Measurements from ENCODE around the gene C1orf159. TPM values are rescaled to one million over a fixed set of nuclear protein-coding genes. Genes with fewer than 3 reads are reported as not detected.

Gene C1orf159
- total and polyA plus RNA-seq, 7 donors = 6.6 to 25.3 (median 8.2) TPM

- TF ChIP-seq POLR2A (IDR thresholded peaks at IDR 0.05) (peak in 1 of 2 donors; percentile 23), CTCF (IDR thresholded peaks at IDR 0.05) (no peak)
- H3K4me3 ChIP-seq = no peak overlapping the region
- intact Hi-C loops (cut with DNase I) = no loop called here
- no peaks in the 10 kb centered on the region for H3K36me3 ChIP-seq
- H3K27me3 ChIP-seq = peaks cover 0 to 5% (median 0%) of the 10 kb centered on the region in 3 donors
- peak overlapping the region in 1 of 4 donors; percentile 14 for H3K27ac ChIP-seq
- no peaks in the 10 kb centered on the region for H3K9me3 ChIP-seq
- WGBS, 2 donors = 19 to 65% methylated on average over 43 of the region's 43 CpGs
- no peak for DNase-seq
- H3K4me1 ChIP-seq = no peaks in the 10 kb centered on the region
Measured at GRCh38 chr1:1130206-1131120, 14.6 kb upstream of the C1orf159 start.

DNA sequence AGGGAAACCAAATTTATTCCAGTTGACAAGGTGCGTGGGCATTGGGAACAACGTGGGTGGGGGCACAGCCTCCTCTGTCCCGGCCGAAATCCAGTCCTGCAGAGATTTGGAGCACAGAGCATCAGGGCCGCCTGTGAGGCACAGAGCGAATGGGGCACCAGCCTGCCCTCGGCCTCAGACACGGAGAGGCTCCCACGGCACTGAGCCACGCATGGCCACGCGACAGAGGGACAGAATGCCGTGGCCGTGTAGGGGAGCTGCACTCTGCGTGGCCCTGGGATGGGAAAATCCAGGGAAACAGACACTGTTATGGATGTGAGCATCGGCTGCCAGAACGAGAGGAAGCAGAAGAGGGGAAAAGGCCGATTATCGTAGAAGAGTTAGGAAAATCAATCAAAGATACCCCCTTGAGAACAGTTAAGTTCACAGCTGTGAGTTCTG lies 13.5 kb upstream of the C1orf159 start:
- 13 to 78% methylated on average over 19 of the region's 19 CpGs for WGBS, 2 donors
- intact Hi-C loops (cut with DNase I) = no loop called here
- Histone ChIP-seq H3K27me3 (no peaks in the 10 kb centered on the region), H3K4me3 (no peak overlapping the region), H3K36me3 (no peaks in the 10 kb centered on the region), H3K9me3 (no peaks in the 10 kb centered on the region), H3K27ac (no peak overlapping the region), H3K4me1 (no peaks in the 10 kb centered on the region)
- no peak for TF ChIP-seq CTCF (IDR thresholded peaks at IDR 0.05)
- no peak for DNase-seq

DNA sequence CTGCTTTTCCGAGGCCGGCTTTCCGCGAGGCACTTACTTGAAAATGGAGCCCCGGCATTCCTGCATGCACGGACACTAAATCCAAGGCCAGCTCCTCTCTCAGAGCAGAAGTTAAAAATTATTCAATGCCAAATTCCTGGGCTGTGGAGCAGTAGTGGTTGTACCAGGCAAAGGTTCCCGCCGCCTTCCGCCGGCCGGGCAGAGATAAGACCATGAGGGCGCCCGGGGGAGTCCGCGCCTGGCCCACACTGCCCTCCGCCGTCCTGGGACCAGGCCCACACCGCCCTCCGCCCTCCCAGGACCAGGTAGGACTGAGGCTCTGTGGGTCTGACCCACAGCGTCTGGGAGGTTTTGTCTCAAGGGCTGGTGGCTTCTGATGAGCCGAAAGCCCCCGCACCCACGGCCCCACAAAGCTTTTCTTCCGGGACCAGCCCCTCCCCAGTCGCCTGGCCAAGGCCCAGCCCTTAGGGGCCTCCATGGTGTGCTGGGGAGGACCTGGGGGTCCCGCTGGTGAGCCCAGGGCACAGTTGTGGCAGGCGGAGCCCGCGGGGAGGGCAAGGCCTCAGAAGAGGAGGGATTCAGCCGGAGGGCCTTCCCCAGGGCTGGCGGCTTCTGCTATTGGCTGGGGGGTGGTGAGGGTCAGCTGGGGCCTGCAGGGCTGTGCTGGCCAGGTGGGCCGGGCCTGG lies 12.7 kb upstream of the C1orf159 start:
- no peak for DNase-seq
- no peak overlapping the region for H3K4me3 ChIP-seq
- 16 to 71% methylated on average over 32 of the region's 32 CpGs for WGBS, 2 donors
- H3K27me3 ChIP-seq = no peaks in the 10 kb centered on the region
- no peaks in the 10 kb centered on the region for H3K36me3 ChIP-seq
- TF ChIP-seq POLR2AphosphoS5 (IDR thresholded peaks at IDR 0.05) (no peak), EP300 (IDR thresholded peaks at IDR 0.05) (no peak), CTCF (IDR thresholded peaks at IDR 0.05) (no peak), POLR2A (IDR thresholded peaks at IDR 0.05) (peak in 1 of 2 donors; percentile 36)
- intact Hi-C loops (cut with DNase I) = no loop called here
- H3K9me3 ChIP-seq = no peaks in the 10 kb centered on the region
- H3K27ac ChIP-seq = peak overlapping the region in 1 of 4 donors; percentile 26
- H3K4me1 ChIP-seq = no peaks in the 10 kb centered on the region

DNA sequence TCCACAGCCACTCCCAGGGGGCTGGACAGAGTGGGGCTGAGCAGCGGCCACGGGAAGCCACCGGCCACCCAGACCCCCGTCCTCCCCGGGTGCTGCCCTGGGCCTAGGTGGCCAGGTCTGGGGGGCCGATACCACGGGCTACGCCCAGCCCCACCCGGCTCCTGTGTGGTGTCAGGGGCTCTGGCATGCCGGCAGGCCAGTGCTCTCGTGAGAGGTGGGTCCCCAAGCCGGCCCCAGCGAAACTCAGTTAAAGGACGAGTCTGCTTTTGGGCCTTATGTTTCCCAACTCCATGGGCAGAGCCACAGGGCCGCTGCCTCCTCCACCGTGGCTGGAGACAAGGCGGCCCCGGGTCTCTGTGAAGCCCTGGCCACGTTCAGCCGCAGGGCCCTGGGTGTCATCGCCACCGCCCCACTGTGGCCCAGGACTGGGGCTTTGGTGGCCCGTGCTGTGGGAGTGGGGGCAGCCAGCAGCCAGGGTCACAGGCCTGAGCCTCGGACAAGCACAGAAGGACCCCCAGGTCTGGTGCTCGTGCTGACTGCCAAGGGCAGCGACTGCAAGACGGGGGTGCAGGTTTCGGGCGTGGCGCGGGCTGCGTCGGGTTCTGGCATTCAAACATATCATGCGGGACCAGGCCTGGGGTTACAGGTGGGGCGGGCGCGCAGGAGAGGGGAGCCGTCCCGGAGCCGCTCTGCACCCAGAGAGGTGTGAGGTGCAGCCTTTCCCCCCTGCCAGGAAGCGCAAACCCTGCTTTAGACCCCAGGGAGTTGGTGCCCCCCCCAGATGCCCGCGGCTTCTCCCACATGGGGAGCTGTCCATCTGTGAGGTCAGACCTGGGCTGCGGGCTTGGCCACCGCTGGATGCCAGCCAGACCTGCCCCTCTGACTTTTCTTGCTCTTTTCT lies 11.9 kb upstream of the C1orf159 start:
- Histone ChIP-seq H3K9me3 (no peaks in the 10 kb centered on the region), H3K27me3 (peaks cover 0 to 6% (median 0%) of the 10 kb centered on the region in 3 donors), H3K4me3 (no peak overlapping the region), H3K4me1 (no peaks in the 10 kb centered on the region), H3K27ac (no peak overlapping the region), H3K36me3 (no peaks in the 10 kb centered on the region)
- no peak for DNase-seq
- WGBS, 2 donors = 17 to 73% methylated on average over 45 of the region's 45 CpGs
- TF ChIP-seq POLR2A (IDR thresholded peaks at IDR 0.05) = no peak
- no peak for TF ChIP-seq EP300 (IDR thresholded peaks at IDR 0.05)
- no peak for TF ChIP-seq CTCF (IDR thresholded peaks at IDR 0.05)
- no peak for TF ChIP-seq POLR2AphosphoS5 (IDR thresholded peaks at IDR 0.05)
- intact Hi-C loops (cut with DNase I) = no loop called here

All from sigmoid colon (tissue), 7 donors.